Smooth muscle cell (in vitro differentiated cells): Measurements from ENCODE around the gene XPA. TPM values are rescaled to one million over a fixed set of nuclear protein-coding genes. Genes with fewer than 3 reads are reported as not detected.
A peak's percentile ranks its signal among the peaks of the same experiment; 100 is the strongest.
"Not testable (repeated sequence)": the region's sequence is repeated elsewhere in the genome, so short reads cannot be mapped to it uniquely, and the experiment has no call there.

Source experiments
- DNase-seq: peaks from one replicate; lab custom pipeline; 2025; ENCODE audit not compliant: unreplicated experiment; lab: John Stamatoyannopoulos, UW
- H2AFZ ChIP-seq: fragments of 200-600 bp; sonication (generic); 2 replicates; pipeline ENCODE4 v1.6.0; 2016; ENCODE audit warnings: antibody characterized with exemption, low read depth, mild to moderate bottlenecking
- H3F3A ChIP-seq: fragments of 200-600 bp; sonication (generic); 2 replicates; pipeline ENCODE4 v1.6.0; 2017; ENCODE audit warnings: antibody characterized with exemption, low read depth
- H3K27ac ChIP-seq: fragments of 200-600 bp; sonication (generic); 2 replicates; pipeline ENCODE4 v1.5.1; 2016; ENCODE audit warnings: low read depth, mild to moderate bottlenecking
- H3K27me3 ChIP-seq: fragments of 200-600 bp; sonication (generic); 2 replicates; pipeline ENCODE4 v1.6.1; 2016; ENCODE audit warnings: low read depth, mild to moderate bottlenecking
- H3K36me3 ChIP-seq: fragments of 200-600 bp; sonication (generic); 2 replicates; pipeline ENCODE4 v1.5.1; 2016; ENCODE audit warnings: low read depth
- H3K4me1 ChIP-seq: fragments of 200-600 bp; sonication (generic); 2 replicates; pipeline ENCODE4 v1.5.1; 2016; ENCODE audit warnings: low read depth
- H3K4me2 ChIP-seq: fragments of 200-600 bp; sonication (generic); 2 replicates; pipeline ENCODE4 v1.6.0; 2016; ENCODE audit warnings: mild to moderate bottlenecking
- H3K4me3 ChIP-seq: fragments of 200-600 bp; sonication (generic); 2 replicates; pipeline ENCODE4 v1.5.1; 2016; ENCODE audit warnings: mild to moderate bottlenecking
- H3K79me2 ChIP-seq: fragments of 200-600 bp; sonication (generic); 2 replicates; pipeline ENCODE4 v1.6.0; 2016; ENCODE audit warnings: low read depth, mild to moderate bottlenecking
- H3K9ac ChIP-seq: fragments of 200-600 bp; sonication (generic); 2 replicates; pipeline ENCODE4 v1.6.0; 2016; ENCODE audit warnings: low read depth
- H3K9me3 ChIP-seq: fragments of 200-600 bp; sonication (generic); replicated peaks from 2 replicates; pipeline ENCODE4 v1.5.1; 2016; ENCODE audit warnings: low read depth
- H4K20me1 ChIP-seq: fragments of 200-600 bp; sonication (generic); 2 replicates; pipeline ENCODE4 v1.6.0; 2016; ENCODE audit warnings: low read depth
- WGBS: methylation state at CpG from one replicate; pipeline ENCODE4 v1.1.7; 2016; ENCODE audit warnings: low lambda C conversion rate; 5-methylcytosine and 5-hydroxymethylcytosine counted together
- polyA plus RNA-seq: library from polyadenylated mRNA; unstranded; fragments of >200 nt; fragmentation: Nextera tagmentation; extraction: Ambion mirVana; gene quantifications from 2 replicates; pipeline ENCODE4 v1.2.1, GENCODE V29; 2016
- total RNA-seq: library from RNA; depleted of rRNA; stranded (reverse); fragments of >200 nt; gene quantifications from 2 replicates; pipeline ENCODE4 v1.2.3, GENCODE V29; 2014
- TF ChIP-seq, protein P1 (sequence below): fragments of 200-600 bp; sonication (generic); IDR thresholded peaks from 2 replicates; pipeline ENCODE4 v1.5.1; 2017; ENCODE audit warnings: borderline replicate concordance, mild to moderate bottlenecking, antibody characterized with exemption; ENCODE audit not compliant: insufficient read depth, poor library complexity, severe bottlenecking

Gene XPA
- total and polyA plus RNA-seq, 2 experiments from 2014 or later = 7.5 to 9.7 TPM

DNA sequence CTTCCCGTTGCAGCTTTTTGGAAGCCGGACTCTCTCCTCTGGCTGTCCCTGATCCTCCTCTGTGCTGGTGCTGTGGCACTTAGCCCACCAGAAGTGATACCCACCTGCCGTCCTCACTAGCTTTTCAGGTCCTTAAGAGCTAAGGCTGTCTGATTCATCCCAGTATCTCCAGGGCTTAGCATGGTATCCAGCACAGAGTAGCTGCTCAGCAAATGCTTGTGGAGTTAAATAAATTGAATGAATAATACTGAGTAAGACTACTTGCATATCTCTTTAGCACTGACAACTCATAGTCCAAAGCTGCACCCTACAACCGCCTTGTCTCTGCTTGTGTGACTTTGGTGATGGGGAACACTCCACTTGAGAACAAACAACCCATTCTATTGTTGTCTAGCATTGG is 7.7 kb upstream of the XPA start:
- WGBS = 88% methylated on average over 4 of the region's 4 CpGs
- no peak overlapping the region for H2AFZ ChIP-seq
- H3K4me2 ChIP-seq = peak overlapping the region; percentile 54
- peak overlapping the region; percentile 93 for H3K27ac ChIP-seq
- no peaks in the 10 kb centered on the region for H3K27me3 ChIP-seq
- no peak for DNase-seq
- no peak overlapping the region for H3K9ac ChIP-seq
- H3K4me3 ChIP-seq = no peak overlapping the region
- TF ChIP-seq, protein P1, sequence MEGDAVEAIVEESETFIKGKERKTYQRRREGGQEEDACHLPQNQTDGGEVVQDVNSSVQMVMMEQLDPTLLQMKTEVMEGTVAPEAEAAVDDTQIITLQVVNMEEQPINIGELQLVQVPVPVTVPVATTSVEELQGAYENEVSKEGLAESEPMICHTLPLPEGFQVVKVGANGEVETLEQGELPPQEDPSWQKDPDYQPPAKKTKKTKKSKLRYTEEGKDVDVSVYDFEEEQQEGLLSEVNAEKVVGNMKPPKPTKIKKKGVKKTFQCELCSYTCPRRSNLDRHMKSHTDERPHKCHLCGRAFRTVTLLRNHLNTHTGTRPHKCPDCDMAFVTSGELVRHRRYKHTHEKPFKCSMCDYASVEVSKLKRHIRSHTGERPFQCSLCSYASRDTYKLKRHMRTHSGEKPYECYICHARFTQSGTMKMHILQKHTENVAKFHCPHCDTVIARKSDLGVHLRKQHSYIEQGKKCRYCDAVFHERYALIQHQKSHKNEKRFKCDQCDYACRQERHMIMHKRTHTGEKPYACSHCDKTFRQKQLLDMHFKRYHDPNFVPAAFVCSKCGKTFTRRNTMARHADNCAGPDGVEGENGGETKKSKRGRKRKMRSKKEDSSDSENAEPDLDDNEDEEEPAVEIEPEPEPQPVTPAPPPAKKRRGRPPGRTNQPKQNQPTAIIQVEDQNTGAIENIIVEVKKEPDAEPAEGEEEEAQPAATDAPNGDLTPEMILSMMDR = no peak
- H3K9me3 ChIP-seq = no peaks in the 10 kb centered on the region
- no peaks in the 10 kb centered on the region for H3K36me3 ChIP-seq
- H4K20me1 ChIP-seq = no peaks in the 10 kb centered on the region
- no peaks in the 10 kb centered on the region for H3K4me1 ChIP-seq
- peaks cover 5% of the 10 kb centered on the region for H3F3A ChIP-seq
- H3K79me2 ChIP-seq = no peaks in the 10 kb centered on the region

- no peak overlapping the region for H3K4me3 ChIP-seq
- H3F3A ChIP-seq = peaks cover 5% of the 10 kb centered on the region
- DNase-seq = no peak
- TF ChIP-seq, protein P1 = no peak
- no peaks in the 10 kb centered on the region for H3K27me3 ChIP-seq
- WGBS = 63% methylated on average over 3 of the region's 3 CpGs
- peak overlapping the region; percentile 54 for H3K4me2 ChIP-seq
- H3K27ac ChIP-seq = peak overlapping the region; percentile 93
- no peak overlapping the region for H2AFZ ChIP-seq
- H3K79me2 ChIP-seq = no peaks in the 10 kb centered on the region
- no peaks in the 10 kb centered on the region for H3K4me1 ChIP-seq
- no peaks in the 10 kb centered on the region for H3K9me3 ChIP-seq
- H3K9ac ChIP-seq = no peak overlapping the region
- H4K20me1 ChIP-seq = no peaks in the 10 kb centered on the region
- H3K36me3 ChIP-seq = no peaks in the 10 kb centered on the region
These were observed 7.2 kb upstream of the XPA start for GRCh38 chr9:97704345-97704677.

GRCh38 chr9:97703437-97704344 is 6.6 kb upstream of the XPA start:
- peak overlapping the region; percentile 68 for H2AFZ ChIP-seq
- no peaks in the 10 kb centered on the region for H3K27me3 ChIP-seq
- peak overlapping the region; percentile 68 for H3K9ac ChIP-seq
- peaks cover 5% of the 10 kb centered on the region for H3F3A ChIP-seq
- WGBS = 47% methylated on average over 11 of the region's 11 CpGs
- peak overlapping the region; percentile 93 for H3K27ac ChIP-seq
- DNase-seq = no peak
- no peaks in the 10 kb centered on the region for H3K79me2 ChIP-seq
- H3K36me3 ChIP-seq = no peaks in the 10 kb centered on the region
- no peak overlapping the region for H3K4me3 ChIP-seq
- H3K4me2 ChIP-seq = peak overlapping the region; percentile 54
- TF ChIP-seq, protein P1 = no peak
- H3K4me1 ChIP-seq = no peaks in the 10 kb centered on the region
- no peaks in the 10 kb centered on the region for H3K9me3 ChIP-seq
- H4K20me1 ChIP-seq = no peaks in the 10 kb centered on the region

GRCh38 chr9:97699824-97700223 is 2.7 kb upstream of the XPA start:
- peaks cover 16% of the 10 kb centered on the region for H3K4me1 ChIP-seq
- H3K9ac ChIP-seq, H3K9me3 ChIP-seq, H3K27me3 ChIP-seq, H3F3A ChIP-seq, DNase-seq, H3K4me2 ChIP-seq, H3K36me3 ChIP-seq, H3K27ac ChIP-seq, H3K4me3 ChIP-seq, H2AFZ ChIP-seq: not testable (repeated sequence)
- WGBS = 81% methylated on average over 3 of the region's 3 CpGs
- H3K79me2 ChIP-seq = peaks cover 12% of the 10 kb centered on the region
- H4K20me1 ChIP-seq = peaks cover 13% of the 10 kb centered on the region

DNA sequence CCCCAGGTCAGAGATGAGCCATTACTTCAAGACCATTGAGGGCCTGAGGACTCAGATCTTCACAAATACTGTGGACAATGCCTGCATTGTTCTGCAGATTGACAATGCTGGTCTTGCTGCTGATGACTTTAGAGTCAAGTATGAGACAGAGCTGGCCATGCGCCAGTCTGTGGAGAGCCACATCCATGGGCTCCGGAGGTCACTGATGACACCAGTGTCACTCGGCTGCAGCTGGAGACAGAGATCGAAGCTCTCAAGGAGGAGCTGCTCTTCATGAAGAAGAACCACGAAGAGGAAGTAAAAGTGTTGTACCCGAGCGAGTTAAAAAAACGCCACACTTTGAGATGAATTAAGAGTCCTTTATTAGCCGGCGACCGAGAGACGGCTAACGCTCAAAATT is 2.1 kb upstream of the XPA start:
- not testable (repeated sequence) for H3K36me3 ChIP-seq, H3K27ac ChIP-seq, H3K9me3 ChIP-seq, DNase-seq, H3K4me2 ChIP-seq, H2AFZ ChIP-seq, H3F3A ChIP-seq, H3K27me3 ChIP-seq, H3K9ac ChIP-seq, H3K4me3 ChIP-seq
- 55% methylated on average over 13 of the region's 13 CpGs for WGBS
- H3K4me1 ChIP-seq = peaks cover 16% of the 10 kb centered on the region
- H3K79me2 ChIP-seq = peaks cover 18% of the 10 kb centered on the region
- H4K20me1 ChIP-seq = peaks cover 18% of the 10 kb centered on the region
